ENCODE measurements around the gene PRMT1.
"Not testable (repeated sequence)": the region's sequence is repeated elsewhere in the genome, so short reads cannot be mapped to it uniquely, and the experiment has no call there.

Gene PRMT1

GRCh38 chr19:49677231-49677900 lies at the start of gene PRMT1:
TSS of gene PRMT1 (plus strand) at chr19:49677271. CDS start at chr19:49677281, 10 bp downstream.
- DNase-seq (ENCODE audit: low read depth in 1 of 2, low spot score in 1 of 2), result peak in 1 of 2 donors; percentile 49

GRCh38 chr19:49629659-49630058 lies 47.4 kb upstream of the PRMT1 start:
- no peak for DNase-seq (ENCODE audit: low read depth in 1 of 2, low spot score in 1 of 2)

- DNase-seq (ENCODE audit: low read depth in 1 of 2, low spot score in 1 of 2), result no peak
Observed at GRCh38 chr19:49631014-49631588, 46.0 kb upstream of the PRMT1 start.

GRCh38 chr19:49631610-49632192 lies 45.4 kb upstream of the PRMT1 start:
- no peak for DNase-seq (ENCODE audit: low read depth in 1 of 2, low spot score in 1 of 2)

- no peak for DNase-seq (ENCODE audit: low read depth in 1 of 2, low spot score in 1 of 2)
Observed at GRCh38 chr19:49632576-49632975, 44.5 kb upstream of the PRMT1 start.

GRCh38 chr19:49633273-49633672 lies 43.8 kb upstream of the PRMT1 start:
- not testable (repeated sequence) for DNase-seq (ENCODE audit: low read depth in 1 of 2, low spot score in 1 of 2)

- DNase-seq (ENCODE audit: low read depth in 1 of 2, low spot score in 1 of 2), result no peak
Observed at GRCh38 chr19:49635530-49636232, 41.4 kb upstream of the PRMT1 start.

GRCh38 chr19:49636233-49636932 lies 40.7 kb upstream of the PRMT1 start:
- no peak for DNase-seq (ENCODE audit: low read depth in 1 of 2, low spot score in 1 of 2)

GRCh38 chr19:49637821-49638738 lies 39.0 kb upstream of the PRMT1 start:
- no peak for DNase-seq (ENCODE audit: low read depth in 1 of 2, low spot score in 1 of 2)

- DNase-seq (ENCODE audit: low read depth in 1 of 2, low spot score in 1 of 2), result no peak
Observed at GRCh38 chr19:49639401-49640112, 37.5 kb upstream of the PRMT1 start.

- peak; percentile 98 to 99 for DNase-seq (ENCODE audit: low read depth in 1 of 2, low spot score in 1 of 2)
Observed at GRCh38 chr19:49640113-49640898, 36.8 kb upstream of the PRMT1 start, which contains the start of gene RRAS. TSS of gene RRAS (minus strand) at chr19:49640143. CDS start at chr19:49640098, 45 bp downstream.

GRCh38 chr19:49641688-49642491 lies 35.2 kb upstream of the PRMT1 start, which contains the start of gene SCAF1:
TSS of gene SCAF1 (plus strand) at chr19:49642209. CDS start at chr19:49645027, 2,818 bp downstream.
- DNase-seq (ENCODE audit: low read depth in 1 of 2, low spot score in 1 of 2), result peak; percentile 98 to 100

- DNase-seq (ENCODE audit: low read depth in 1 of 2, low spot score in 1 of 2), result no peak
Observed at GRCh38 chr19:49642492-49643035, 34.5 kb upstream of the PRMT1 start.

- DNase-seq (ENCODE audit: low read depth in 1 of 2, low spot score in 1 of 2), result no peak
Observed at GRCh38 chr19:49643466-49643865, 33.6 kb upstream of the PRMT1 start.

GRCh38 chr19:49645592-49645991 lies 31.5 kb upstream of the PRMT1 start:
- no peak for DNase-seq (ENCODE audit: low read depth in 1 of 2, low spot score in 1 of 2)

- no peak for DNase-seq (ENCODE audit: low read depth in 1 of 2, low spot score in 1 of 2)
Observed at GRCh38 chr19:49645995-49646394, 31.1 kb upstream of the PRMT1 start.

GRCh38 chr19:49646586-49646985 lies 30.5 kb upstream of the PRMT1 start:
- no peak for DNase-seq (ENCODE audit: low read depth in 1 of 2, low spot score in 1 of 2)
